CD1c-positive myeloid dendritic cell (primary cell): ENCODE results near the gene KIRREL2.

Source experiments
- DNase-seq: peaks from one replicate; pipeline ENCODE4 v3.0.0-alpha.2; 2016; ENCODE audit errors: extremely low spot score

The KIRREL2 gene

GRCh38 chr19:35844482-35845214 is 12.1 kb upstream of the KIRREL2 start:
- DNase-seq = no peak

- DNase-seq = peak; percentile 68
Observed at GRCh38 chr19:35845215-35846037, 11.3 kb upstream of the KIRREL2 start.

GRCh38 chr19:35846038-35846668 is 10.6 kb upstream of the KIRREL2 start:
- DNase-seq = no peak

GRCh38 chr19:35847911-35848310 is 8.8 kb upstream of the KIRREL2 start:
- DNase-seq = no peak

- no peak for DNase-seq
Observed at GRCh38 chr19:35848486-35848885, 8.2 kb upstream of the KIRREL2 start.

- no peak for DNase-seq
Observed at GRCh38 chr19:35848919-35849505, 7.7 kb upstream of the KIRREL2 start.

GRCh38 chr19:35851213-35852028 is 5.3 kb upstream of the KIRREL2 start:
- no peak for DNase-seq

- no peak for DNase-seq
Observed at GRCh38 chr19:35852029-35852780, 4.5 kb upstream of the KIRREL2 start, which contains the start of gene NPHS1. Gene NPHS1 (minus strand): TSS chr19:35852504. CDS start chr19:35851837, 667 bp downstream.

- no peak for DNase-seq
Observed at GRCh38 chr19:35853038-35853756, 3.5 kb upstream of the KIRREL2 start.

GRCh38 chr19:35858311-35858710 is 1.6 kb downstream of the KIRREL2 start:
- DNase-seq = no peak

- no peak for DNase-seq
Observed at GRCh38 chr19:35859414-35859813, 2.7 kb downstream of the KIRREL2 start.

- no peak for DNase-seq
Observed at GRCh38 chr19:35860436-35860817, 3.7 kb downstream of the KIRREL2 start.

GRCh38 chr19:35860818-35861639 is 4.3 kb downstream of the KIRREL2 start:
- DNase-seq = no peak

GRCh38 chr19:35861640-35862160 is 5.0 kb downstream of the KIRREL2 start:
- no peak for DNase-seq

- DNase-seq = no peak
Observed at GRCh38 chr19:35862528-35862927, 5.8 kb downstream of the KIRREL2 start.

GRCh38 chr19:35863018-35863417 is 6.3 kb downstream of the KIRREL2 start:
- no peak for DNase-seq

GRCh38 chr19:35868172-35868822 is 11.6 kb downstream of the KIRREL2 start, which contains the start of gene APLP1:
Gene APLP1 (plus strand): TSS chr19:35868574. CDS start chr19:35868637, 63 bp downstream.
- peak; percentile 74 for DNase-seq

GRCh38 chr19:35868823-35869326 is 12.2 kb downstream of the KIRREL2 start:
- DNase-seq = no peak
